GM23338 (cell line): Measurements from ENCODE around the gene CNTN1. TPM values are rescaled to one million over a fixed set of nuclear protein-coding genes. Genes with fewer than 3 reads are reported as not detected.

ENCODE experiments used
- ATAC-seq: fragments of 200-7000 bp; cut with Tn5 transposase; 3 replicates; pipeline ENCODE4 v1.9.1; 2020
- DNase-seq: peaks from one replicate; pipeline ENCODE4 v3.0.0-alpha.2; 2015; ENCODE audit warnings: low spot score
- H2AFZ ChIP-seq: fragments of 200-600 bp; sonication (generic); 2 replicates; pipeline ENCODE4 v1.8.0; 2016; ENCODE audit warnings: antibody characterized with exemption, mild to moderate bottlenecking, moderate library complexity
- H3F3A ChIP-seq: fragments of 200-600 bp; sonication (generic); replicated peaks from 2 replicates; pipeline ENCODE4 v1.8.0; 2017; ENCODE audit warnings: antibody characterized with exemption, mixed run types, low read depth
- H3K27ac ChIP-seq: fragments of 200-600 bp; sonication (generic); 2 replicates; pipeline ENCODE4 v1.6.1; 2016; ENCODE audit warnings: low read depth
- H3K27me3 ChIP-seq: fragments of 200-600 bp; sonication (generic); 2 replicates; pipeline ENCODE4 v1.8.0; 2016; ENCODE audit warnings: mild to moderate bottlenecking, mixed run types, moderate library complexity; ENCODE audit not compliant: insufficient read depth
- H3K36me3 ChIP-seq: fragments of 200-600 bp; sonication (generic); 2 replicates; pipeline ENCODE4 v1.8.0; 2016; ENCODE audit warnings: mild to moderate bottlenecking; ENCODE audit not compliant: insufficient read depth
- H3K4me1 ChIP-seq: fragments of 200-600 bp; sonication (generic); 2 replicates; pipeline ENCODE4 v1.8.0; 2016; ENCODE audit warnings: mild to moderate bottlenecking, moderate library complexity; ENCODE audit not compliant: insufficient read depth
- H3K4me2 ChIP-seq: fragments of 200-600 bp; sonication (generic); 2 replicates; pipeline ENCODE4 v1.7.1; 2017; ENCODE audit warnings: mixed run types
- H3K4me3 ChIP-seq: fragments of 200-600 bp; sonication (generic); 2 replicates; pipeline ENCODE4 v1.6.1; 2016; ENCODE audit warnings: mixed run types
- H3K79me2 ChIP-seq: fragments of 200-600 bp; sonication (generic); replicated peaks from 2 replicates; pipeline ENCODE4 v1.8.0; 2017; ENCODE audit warnings: mild to moderate bottlenecking; ENCODE audit not compliant: insufficient read depth
- H3K9me2 ChIP-seq: fragments of 200-600 bp; sonication (generic); 2 replicates; pipeline ENCODE4 v1.8.0; 2017; ENCODE audit not compliant: insufficient read depth
- H4K20me1 ChIP-seq: fragments of 200-600 bp; sonication (generic); replicated peaks from 2 replicates; pipeline ENCODE4 v1.8.0; 2017; ENCODE audit warnings: mild to moderate bottlenecking; ENCODE audit not compliant: insufficient read depth
- H3K27ac Mint-ChIP-seq: 2 replicates; pipeline ENCODE4 v1.8.0; 2020; ENCODE audit warnings: inconsistent platforms, mild to moderate bottlenecking, moderate library complexity, mixed read lengths
- H3K27me3 Mint-ChIP-seq: 3 replicates; pipeline ENCODE4 v1.8.0; 2022; ENCODE audit warnings: low read depth, mild to moderate bottlenecking, moderate library complexity, mixed read lengths, inconsistent platforms; ENCODE audit not compliant: insufficient read depth, poor library complexity
- H3K36me3 Mint-ChIP-seq: 3 replicates; pipeline ENCODE4 v1.8.0; 2021; ENCODE audit warnings: low read depth, mild to moderate bottlenecking, inconsistent platforms, moderate library complexity, mixed read lengths
- H3K4me1 Mint-ChIP-seq: 3 replicates; pipeline ENCODE4 v1.8.0; 2020; ENCODE audit warnings: mild to moderate bottlenecking, inconsistent platforms, mixed read lengths
- H3K4me3 Mint-ChIP-seq: 3 replicates; pipeline ENCODE4 v1.8.0; 2021; ENCODE audit warnings: moderate library complexity, mild to moderate bottlenecking, inconsistent platforms, mixed read lengths
- H3K9me3 Mint-ChIP-seq: 3 replicates; pipeline ENCODE4 v1.8.0; 2020; ENCODE audit warnings: moderate library complexity, mild to moderate bottlenecking, inconsistent platforms, mixed read lengths
- CREB1 ChIP-seq: fragments of 250-450 bp; sonication (Bioruptor Pico); IDR thresholded peaks from 2 replicates; pipeline ENCODE4 v1.5.0; 2020; ENCODE audit warnings: low read depth, mild to moderate bottlenecking, moderate library complexity
- EZH2 ChIP-seq: fragments of 200-600 bp; sonication (generic); IDR thresholded peaks from one replicate; pipeline ENCODE4 v1.8.0; 2017; ENCODE audit warnings: antibody characterized with exemption, mild to moderate bottlenecking, low read depth; ENCODE audit not compliant: unreplicated experiment
- EZH2phosphoT487 ChIP-seq: fragments of 200-600 bp; sonication (generic); IDR thresholded peaks from one replicate; pipeline ENCODE4 v1.8.1; 2018; ENCODE audit warnings: antibody characterized with exemption; ENCODE audit not compliant: unreplicated experiment
- JUNB ChIP-seq: IDR thresholded peaks from one replicate; pipeline ENCODE4 v1.6.1; 2016; ENCODE audit warnings: antibody characterized with exemption; ENCODE audit not compliant: unreplicated experiment
- NANOG ChIP-seq: IDR thresholded peaks from 2 replicates; pipeline ENCODE4 v1.6.1; 2016; ENCODE audit warnings: antibody characterized with exemption, borderline replicate concordance
- POLR2AphosphoS5 ChIP-seq: IDR thresholded peaks from 2 replicates; pipeline ENCODE4 v1.6.1; 2016; ENCODE audit warnings: antibody characterized with exemption, low read depth
- STAT1 ChIP-seq: IDR thresholded peaks from one replicate; pipeline ENCODE4 v1.6.1; 2016; ENCODE audit warnings: antibody characterized with exemption; ENCODE audit not compliant: unreplicated experiment
- ZNF114 ChIP-seq: fragments of 250-450 bp; sonication (Bioruptor Pico); IDR thresholded peaks from 2 replicates; pipeline ENCODE4 v1.5.0; 2020; ENCODE audit warnings: mild to moderate bottlenecking, moderate library complexity
- ZNF331 ChIP-seq: fragments of 250-450 bp; sonication (Bioruptor Pico); IDR thresholded peaks from 2 replicates; pipeline ENCODE4 v1.5.0; 2020; ENCODE audit warnings: low read depth, mild to moderate bottlenecking, moderate library complexity
- polyA plus RNA-seq: library from polyadenylated mRNA; unstranded; fragments of >200 nt; fragmentation: Nextera tagmentation; extraction: Ambion mirVana; gene quantifications from 2 replicates; pipeline ENCODE4 v1.2.1, GENCODE V29; 2016
- total RNA-seq: library from RNA; depleted of rRNA; stranded (reverse); fragments of >200 nt; shearing (Covaris generic); gene quantifications from 2 replicates; pipeline ENCODE4 v1.2.3, GENCODE V29; 2014
- TF ChIP-seq, protein P1 (sequence below): fragments of 250-450 bp; sonication (Bioruptor Pico); IDR thresholded peaks from 2 replicates; pipeline ENCODE4 v1.5.0; 2020; ENCODE audit warnings: mild to moderate bottlenecking, moderate library complexity
- TF ChIP-seq, protein P2 (sequence below): IDR thresholded peaks from 2 replicates; pipeline ENCODE4 v1.6.1; 2016; ENCODE audit warnings: antibody characterized with exemption

CNTN1 gene
- total and polyA plus RNA-seq, 2 experiments from 2014 or later = 5.0 to 27.0 TPM

DNA sequence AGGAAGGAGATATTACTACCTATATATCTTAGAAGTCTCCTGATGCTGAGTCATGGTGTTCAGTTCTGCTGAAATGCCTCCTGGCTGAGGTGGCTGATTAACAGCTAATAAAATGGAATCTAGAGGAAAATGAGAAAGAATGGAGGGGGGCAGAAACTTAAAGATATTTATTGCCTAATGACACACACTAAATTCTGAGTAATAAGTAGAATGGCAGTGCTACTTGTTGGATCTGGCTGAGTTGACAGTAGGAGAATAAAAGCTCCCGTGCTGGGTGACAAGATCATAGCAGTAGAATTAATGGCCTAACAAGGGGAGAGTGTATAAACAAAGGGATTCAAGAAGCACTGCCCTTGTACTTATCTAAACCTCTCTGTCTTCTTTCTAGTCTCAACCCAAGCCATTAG, 137.5 kb downstream of the CNTN1 start (continued):
- TF ChIP-seq, protein P1, sequence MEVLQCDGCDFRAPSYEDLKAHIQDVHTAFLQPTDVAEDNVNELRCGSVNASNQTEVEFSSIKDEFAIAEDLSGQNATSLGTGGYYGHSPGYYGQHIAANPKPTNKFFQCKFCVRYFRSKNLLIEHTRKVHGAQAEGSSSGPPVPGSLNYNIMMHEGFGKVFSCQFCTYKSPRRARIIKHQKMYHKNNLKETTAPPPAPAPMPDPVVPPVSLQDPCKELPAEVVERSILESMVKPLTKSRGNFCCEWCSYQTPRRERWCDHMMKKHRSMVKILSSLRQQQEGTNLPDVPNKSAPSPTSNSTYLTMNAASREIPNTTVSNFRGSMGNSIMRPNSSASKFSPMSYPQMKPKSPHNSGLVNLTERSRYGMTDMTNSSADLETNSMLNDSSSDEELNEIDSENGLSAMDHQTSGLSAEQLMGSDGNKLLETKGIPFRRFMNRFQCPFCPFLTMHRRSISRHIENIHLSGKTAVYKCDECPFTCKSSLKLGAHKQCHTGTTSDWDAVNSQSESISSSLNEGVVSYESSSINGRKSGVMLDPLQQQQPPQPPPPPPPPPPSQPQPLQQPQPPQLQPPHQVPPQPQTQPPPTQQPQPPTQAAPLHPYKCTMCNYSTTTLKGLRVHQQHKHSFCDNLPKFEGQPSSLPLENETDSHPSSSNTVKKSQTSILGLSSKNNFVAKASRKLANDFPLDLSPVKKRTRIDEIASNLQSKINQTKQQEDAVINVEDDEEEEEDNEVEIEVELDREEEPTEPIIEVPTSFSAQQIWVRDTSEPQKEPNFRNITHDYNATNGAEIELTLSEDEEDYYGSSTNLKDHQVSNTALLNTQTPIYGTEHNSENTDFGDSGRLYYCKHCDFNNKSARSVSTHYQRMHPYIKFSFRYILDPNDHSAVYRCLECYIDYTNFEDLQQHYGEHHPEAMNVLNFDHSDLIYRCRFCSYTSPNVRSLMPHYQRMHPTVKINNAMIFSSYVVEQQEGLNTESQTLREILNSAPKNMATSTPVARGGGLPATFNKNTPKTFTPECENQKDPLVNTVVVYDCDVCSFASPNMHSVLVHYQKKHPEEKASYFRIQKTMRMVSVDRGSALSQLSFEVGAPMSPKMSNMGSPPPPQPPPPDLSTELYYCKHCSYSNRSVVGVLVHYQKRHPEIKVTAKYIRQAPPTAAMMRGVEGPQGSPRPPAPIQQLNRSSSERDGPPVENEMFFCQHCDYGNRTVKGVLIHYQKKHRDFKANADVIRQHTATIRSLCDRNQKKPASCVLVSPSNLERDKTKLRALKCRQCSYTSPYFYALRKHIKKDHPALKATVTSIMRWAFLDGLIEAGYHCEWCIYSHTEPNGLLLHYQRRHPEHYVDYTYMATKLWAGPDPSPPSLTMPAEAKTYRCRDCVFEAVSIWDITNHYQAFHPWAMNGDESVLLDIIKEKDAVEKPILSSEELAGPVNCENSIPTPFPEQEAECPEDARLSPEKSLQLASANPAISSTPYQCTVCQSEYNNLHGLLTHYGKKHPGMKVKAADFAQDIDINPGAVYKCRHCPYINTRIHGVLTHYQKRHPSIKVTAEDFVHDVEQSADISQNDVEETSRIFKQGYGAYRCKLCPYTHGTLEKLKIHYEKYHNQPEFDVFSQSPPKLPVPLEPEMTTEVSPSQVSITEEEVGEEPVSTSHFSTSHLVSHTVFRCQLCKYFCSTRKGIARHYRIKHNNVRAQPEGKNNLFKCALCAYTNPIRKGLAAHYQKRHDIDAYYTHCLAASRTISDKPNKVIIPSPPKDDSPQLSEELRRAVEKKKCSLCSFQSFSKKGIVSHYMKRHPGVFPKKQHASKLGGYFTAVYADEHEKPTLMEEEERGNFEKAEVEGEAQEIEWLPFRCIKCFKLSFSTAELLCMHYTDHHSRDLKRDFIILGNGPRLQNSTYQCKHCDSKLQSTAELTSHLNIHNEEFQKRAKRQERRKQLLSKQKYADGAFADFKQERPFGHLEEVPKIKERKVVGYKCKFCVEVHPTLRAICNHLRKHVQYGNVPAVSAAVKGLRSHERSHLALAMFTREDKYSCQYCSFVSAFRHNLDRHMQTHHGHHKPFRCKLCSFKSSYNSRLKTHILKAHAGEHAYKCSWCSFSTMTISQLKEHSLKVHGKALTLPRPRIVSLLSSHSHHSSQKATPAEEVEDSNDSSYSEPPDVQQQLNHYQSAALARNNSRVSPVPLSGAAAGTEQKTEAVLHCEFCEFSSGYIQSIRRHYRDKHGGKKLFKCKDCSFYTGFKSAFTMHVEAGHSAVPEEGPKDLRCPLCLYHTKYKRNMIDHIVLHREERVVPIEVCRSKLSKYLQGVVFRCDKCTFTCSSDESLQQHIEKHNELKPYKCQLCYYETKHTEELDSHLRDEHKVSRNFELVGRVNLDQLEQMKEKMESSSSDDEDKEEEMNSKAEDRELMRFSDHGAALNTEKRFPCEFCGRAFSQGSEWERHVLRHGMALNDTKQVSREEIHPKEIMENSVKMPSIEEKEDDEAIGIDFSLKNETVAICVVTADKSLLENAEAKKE (CRISPR knock-in tag) = no peak
- TF ChIP-seq EZH2phosphoT487 (no peak), EZH2 (no peak), POLR2AphosphoS5 (no peak), JUNB (no peak), CREB1 (no peak), ZNF331 (CRISPR knock-in tag) (no peak)

DNA sequence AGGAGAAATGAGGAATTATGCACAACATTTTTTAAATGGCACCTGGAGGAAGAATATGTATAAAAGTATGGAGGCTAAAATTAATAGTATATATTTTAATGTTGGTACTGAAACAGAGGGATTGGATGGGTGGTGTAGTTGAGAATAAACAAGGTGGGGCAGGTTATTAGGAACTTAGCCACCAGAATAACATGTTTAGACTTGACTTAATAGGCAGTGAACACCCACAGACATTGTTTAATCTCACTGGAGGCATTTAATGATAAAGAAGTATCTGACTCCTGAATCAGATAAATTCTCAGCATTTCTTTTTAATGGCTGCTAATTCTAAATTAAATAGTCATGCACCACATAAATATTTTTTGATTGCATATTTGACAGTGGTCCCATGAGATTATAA, 139.7 kb downstream of the CNTN1 start:
- H3K36me3 Mint-ChIP-seq = no peaks in the 10 kb centered on the region
- no peak for ATAC-seq

More for the DNA sequence above, 139.7 kb downstream of the CNTN1 start:
- Histone ChIP-seq H3K27me3 (no peaks in the 10 kb centered on the region), H3K4me3 (no peak overlapping the region), H2AFZ (no peak overlapping the region), H3K4me2 (no peak overlapping the region), H3K4me1 (peaks cover 23% of the 10 kb centered on the region), H3F3A (no peaks in the 10 kb centered on the region), H3K36me3 (no peaks in the 10 kb centered on the region), H3K79me2 (no peaks in the 10 kb centered on the region), H3K27ac (no peak overlapping the region), H4K20me1 (no peaks in the 10 kb centered on the region), H3K9me2 (no peaks in the 10 kb centered on the region)
- DNase-seq = no peak
- Mint-ChIP-seq H3K4me1 (peaks cover 24% of the 10 kb centered on the region; the same call in 2 of the 3 replicates), H3K27me3 (peaks cover 5% of the 10 kb centered on the region), H3K9me3 (no peaks in the 10 kb centered on the region; the same call in 2 of the 3 replicates), H3K4me3 (no peak overlapping the region), H3K27ac (no peak overlapping the region)
- TF ChIP-seq ZNF114 (CRISPR knock-in tag) (no peak), NANOG (no peak), EZH2 (no peak), EZH2phosphoT487 (no peak), STAT1 (no peak), POLR2AphosphoS5 (no peak), CREB1 (no peak)
- TF ChIP-seq, protein P2, sequence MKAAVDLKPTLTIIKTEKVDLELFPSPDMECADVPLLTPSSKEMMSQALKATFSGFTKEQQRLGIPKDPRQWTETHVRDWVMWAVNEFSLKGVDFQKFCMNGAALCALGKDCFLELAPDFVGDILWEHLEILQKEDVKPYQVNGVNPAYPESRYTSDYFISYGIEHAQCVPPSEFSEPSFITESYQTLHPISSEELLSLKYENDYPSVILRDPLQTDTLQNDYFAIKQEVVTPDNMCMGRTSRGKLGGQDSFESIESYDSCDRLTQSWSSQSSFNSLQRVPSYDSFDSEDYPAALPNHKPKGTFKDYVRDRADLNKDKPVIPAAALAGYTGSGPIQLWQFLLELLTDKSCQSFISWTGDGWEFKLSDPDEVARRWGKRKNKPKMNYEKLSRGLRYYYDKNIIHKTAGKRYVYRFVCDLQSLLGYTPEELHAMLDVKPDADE = no peak
